ENCODE data around the gene PDIA5. TPM values are rescaled to one million over a fixed set of nuclear protein-coding genes. Genes with fewer than 3 reads are reported as not detected.

PDIA5 gene
- total RNA-seq, 1 donor from 2014 or later: 29.3 TPM

- no peaks in the 10 kb centered on the region for H3K27me3 ChIP-seq (ENCODE audit: low read depth)
- peaks cover 4% of the 10 kb centered on the region for H3K9me3 ChIP-seq
- no peak for DNase-seq
- no peaks in the 10 kb centered on the region for H3K4me1 ChIP-seq
- H3K36me3 ChIP-seq: peaks cover 23% of the 10 kb centered on the region
- no peak overlapping the region for H3K27ac ChIP-seq
- no peak overlapping the region for H3K4me3 ChIP-seq
- no peak for ATAC-seq
- no peak for TF ChIP-seq CTCF (IDR thresholded peaks at IDR 0.05)
- intact Hi-C loops (cut with DNase I): no loop called here
These were observed 101.3 kb downstream of the PDIA5 start for GRCh38 chr3:123168122-123168521.

GRCh38 chr3:123168605-123169004 is 101.8 kb downstream of the PDIA5 start:
- H3K27me3 ChIP-seq (ENCODE audit: low read depth): no peaks in the 10 kb centered on the region
- no peak for ATAC-seq

GRCh38 chr3:123169492-123169929 is 102.7 kb downstream of the PDIA5 start:
- intact Hi-C loops (cut with DNase I): no loop called here
- Histone ChIP-seq H3K27ac (no peak overlapping the region), H3K4me1 (no peaks in the 10 kb centered on the region), H3K9me3 (peaks cover 4% of the 10 kb centered on the region), H3K36me3 (peaks cover 15% of the 10 kb centered on the region), H3K4me3 (no peak overlapping the region), H3K27me3 (ENCODE audit: low read depth) (no peaks in the 10 kb centered on the region)
- ATAC-seq (no peak), DNase-seq (no peak)
- TF ChIP-seq CTCF (IDR thresholded peaks at IDR 0.05): no peak

More at GRCh38 chr3:123168605-123169004, 101.8 kb downstream of the PDIA5 start:
- Histone ChIP-seq H3K4me1 (no peaks in the 10 kb centered on the region), H3K36me3 (peaks cover 22% of the 10 kb centered on the region), H3K27ac (no peak overlapping the region), H3K9me3 (peaks cover 4% of the 10 kb centered on the region), H3K4me3 (no peak overlapping the region)
- no peak for DNase-seq
- intact Hi-C loops (cut with DNase I): no loop called here
- TF ChIP-seq CTCF (IDR thresholded peaks at IDR 0.05): no peak

- no peak for ATAC-seq
These were observed 103.1 kb downstream of the PDIA5 start for GRCh38 chr3:123169930-123170329.

GRCh38 chr3:123180791-123181190 is 114.0 kb downstream of the PDIA5 start:
- DNase-seq (no peak), ATAC-seq (no peak)
- H3K27me3 ChIP-seq (ENCODE audit: low read depth): no peaks in the 10 kb centered on the region
- no peak overlapping the region for H3K4me3 ChIP-seq
- H3K27ac ChIP-seq: no peak overlapping the region
- H3K9me3 ChIP-seq: no peaks in the 10 kb centered on the region
- H3K4me1 ChIP-seq: no peaks in the 10 kb centered on the region
- intact Hi-C loops (cut with DNase I): no loop called here
- no peaks in the 10 kb centered on the region for H3K36me3 ChIP-seq
- TF ChIP-seq CTCF (IDR thresholded peaks at IDR 0.05): no peak

More at GRCh38 chr3:123169930-123170329, 103.1 kb downstream of the PDIA5 start:
- no peak overlapping the region for H3K4me3 ChIP-seq
- no peak for TF ChIP-seq CTCF (IDR thresholded peaks at IDR 0.05)
- no peak for DNase-seq
- no peaks in the 10 kb centered on the region for H3K4me1 ChIP-seq
- H3K27me3 ChIP-seq (ENCODE audit: low read depth): no peaks in the 10 kb centered on the region
- intact Hi-C loops (cut with DNase I): no loop called here
- H3K36me3 ChIP-seq: peaks cover 10% of the 10 kb centered on the region
- H3K27ac ChIP-seq: no peak overlapping the region
- H3K9me3 ChIP-seq: peaks cover 4% of the 10 kb centered on the region

- TF ChIP-seq CTCF (IDR thresholded peaks at IDR 0.05): no peak
- Histone ChIP-seq H3K36me3 (no peaks in the 10 kb centered on the region), H3K9me3 (no peaks in the 10 kb centered on the region), H3K4me1 (no peaks in the 10 kb centered on the region), H3K4me3 (no peak overlapping the region), H3K27ac (no peak overlapping the region), H3K27me3 (ENCODE audit: low read depth) (no peaks in the 10 kb centered on the region)
- intact Hi-C loops (cut with DNase I): no loop called here
- no peak for DNase-seq
- ATAC-seq: no peak
These were observed 119.9 kb downstream of the PDIA5 start for GRCh38 chr3:123186695-123187094.
